ENCODE measurements around the gene ADAMTS3.

Gene ADAMTS3

DNA sequence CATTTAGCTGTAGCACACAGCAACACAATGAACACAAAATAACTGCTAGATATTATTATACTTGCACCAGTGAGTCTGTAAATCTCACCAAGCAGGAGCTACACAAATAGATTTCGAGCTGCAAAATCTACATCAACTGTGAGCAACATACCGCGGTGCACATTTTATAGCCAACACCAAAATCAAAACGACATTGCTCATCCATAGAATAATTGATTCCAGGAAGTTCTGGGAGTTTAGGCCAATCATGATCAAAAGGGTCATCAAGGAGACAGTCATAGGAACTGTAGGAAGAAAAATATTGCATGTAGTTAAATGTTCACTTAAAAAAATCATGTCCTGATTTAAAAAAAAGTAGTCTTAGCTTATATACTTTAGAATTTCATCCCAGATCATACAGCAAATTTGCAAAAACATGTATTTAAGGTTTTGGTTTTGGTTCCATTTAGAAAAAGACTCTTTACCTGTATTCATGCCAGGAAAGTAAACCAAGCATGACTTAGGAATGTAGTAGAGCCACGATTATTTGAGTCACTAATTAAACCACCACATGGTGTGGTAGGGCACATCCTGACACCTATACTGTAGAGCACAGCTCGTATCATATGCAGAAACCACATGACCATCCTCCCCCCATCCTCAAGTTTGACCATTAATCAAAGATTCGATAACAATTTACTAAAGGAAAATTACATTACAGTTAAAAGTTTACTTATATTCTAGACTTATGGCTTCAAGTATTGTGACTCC, 250.4 kb downstream of the ADAMTS3 start:
- no peak for DNase-seq (ENCODE audit: low read depth)
- no peak for TF ChIP-seq CTCF (IDR thresholded peaks at IDR 0.05; ENCODE audit: control insufficient read depth, extremely low read depth, insufficient read depth)
- no peak overlapping the region for H3K4me3 ChIP-seq (ENCODE audit: low read depth, low read length)

- H3K4me3 ChIP-seq (ENCODE audit: low read depth, low read length): no peak overlapping the region
- TF ChIP-seq CTCF (IDR thresholded peaks at IDR 0.05; ENCODE audit: control insufficient read depth, extremely low read depth, insufficient read depth): no peak
- DNase-seq (ENCODE audit: low read depth): peak; percentile 37
Observed at GRCh38 chr4:72314869-72315268, 254.2 kb downstream of the ADAMTS3 start.

- H3K4me3 ChIP-seq (ENCODE audit: low read depth, low read length): no peak overlapping the region
- no peak for TF ChIP-seq CTCF (IDR thresholded peaks at IDR 0.05; ENCODE audit: control insufficient read depth, extremely low read depth, insufficient read depth)
- no peak for DNase-seq (ENCODE audit: low read depth)
Observed at GRCh38 chr4:72313121-72313520, 255.9 kb downstream of the ADAMTS3 start.

DNA sequence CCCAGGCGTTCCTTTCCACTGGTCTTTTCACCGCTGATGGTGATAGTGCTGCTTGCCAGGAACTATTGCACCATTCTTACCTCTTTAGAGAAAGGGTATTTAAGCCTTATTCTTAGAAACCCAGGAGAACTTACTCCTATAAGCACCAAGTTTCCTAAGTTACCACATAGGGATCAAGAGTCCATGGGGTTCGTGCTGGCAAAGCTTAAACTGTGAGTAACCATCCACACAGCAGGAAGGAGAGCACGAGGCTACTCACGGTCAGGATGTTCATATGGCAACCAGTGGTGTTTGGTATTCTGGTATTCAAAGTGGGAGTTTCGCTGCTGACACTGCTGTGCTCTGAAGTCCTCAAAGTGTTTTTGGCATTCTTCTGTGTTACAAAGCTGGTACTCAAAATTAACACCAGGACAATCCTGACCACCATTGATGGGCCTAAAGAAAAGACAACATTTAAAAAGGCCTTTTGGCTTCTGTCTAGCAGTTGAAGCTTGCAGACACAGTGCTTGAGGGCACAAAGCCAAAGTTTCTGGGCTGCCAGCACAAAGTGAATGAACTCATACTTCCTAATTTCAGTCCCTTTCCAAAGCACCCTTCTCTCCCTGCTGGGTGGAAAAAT, 256.9 kb downstream of the ADAMTS3 start:
- DNase-seq (ENCODE audit: low read depth): no peak
- no peak for TF ChIP-seq CTCF (IDR thresholded peaks at IDR 0.05; ENCODE audit: control insufficient read depth, extremely low read depth, insufficient read depth)
- no peak overlapping the region for H3K4me3 ChIP-seq (ENCODE audit: low read depth, low read length)

- no peak for TF ChIP-seq CTCF (IDR thresholded peaks at IDR 0.05; ENCODE audit: control insufficient read depth, extremely low read depth, insufficient read depth)
- no peak for DNase-seq (ENCODE audit: low read depth)
- no peak overlapping the region for H3K4me3 ChIP-seq (ENCODE audit: low read depth, low read length)
Observed at GRCh38 chr4:72311291-72311690, 257.7 kb downstream of the ADAMTS3 start.

- no peak for TF ChIP-seq CTCF (IDR thresholded peaks at IDR 0.05; ENCODE audit: control insufficient read depth, extremely low read depth, insufficient read depth)
- no peak for DNase-seq (ENCODE audit: low read depth)
- H3K4me3 ChIP-seq (ENCODE audit: low read depth, low read length): no peak overlapping the region
Observed at GRCh38 chr4:72305620-72306019, 263.4 kb downstream of the ADAMTS3 start.

Measured in LNCaP clone FGC (cell line).